HG03460 (cell line): Measurements from ENCODE around the gene ZSWIM6.

Source experiments
- ATAC-seq: cut with Tn5 transposase; IDR thresholded peaks from one replicate; pipeline ENCODE4 v1.9.1; 2021; ENCODE audit not compliant: unreplicated experiment

The ZSWIM6 gene

DNA sequence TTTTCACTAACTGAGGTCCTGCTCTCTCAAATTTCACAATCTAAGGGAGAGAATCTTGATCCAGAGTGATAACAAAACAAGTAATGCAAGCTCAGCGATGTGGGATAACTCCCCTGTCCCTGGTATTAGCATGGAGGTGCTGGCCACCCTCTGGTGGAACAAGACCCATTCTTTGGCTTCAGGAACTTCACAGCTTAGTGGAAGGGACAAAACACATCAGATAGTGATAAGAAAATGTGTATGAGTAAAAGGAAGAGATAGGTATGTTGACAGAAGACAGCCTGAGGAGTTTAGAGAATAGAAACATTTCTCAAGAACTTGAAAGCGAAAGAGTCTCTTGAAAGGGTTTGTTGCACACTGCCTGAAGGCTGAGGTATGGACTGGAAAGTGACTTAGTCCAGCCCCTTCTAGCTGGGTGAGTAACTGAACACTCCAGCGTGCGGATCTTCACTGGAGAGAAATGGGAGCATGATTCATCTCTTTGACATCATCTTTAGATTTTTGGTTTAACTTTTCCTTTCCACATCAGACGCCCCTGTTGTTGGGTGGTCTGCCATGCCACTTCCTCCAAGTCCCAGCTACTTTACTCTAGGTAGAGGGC is 25.4 kb upstream of the ZSWIM6 start:
- ATAC-seq = no peak

DNA sequence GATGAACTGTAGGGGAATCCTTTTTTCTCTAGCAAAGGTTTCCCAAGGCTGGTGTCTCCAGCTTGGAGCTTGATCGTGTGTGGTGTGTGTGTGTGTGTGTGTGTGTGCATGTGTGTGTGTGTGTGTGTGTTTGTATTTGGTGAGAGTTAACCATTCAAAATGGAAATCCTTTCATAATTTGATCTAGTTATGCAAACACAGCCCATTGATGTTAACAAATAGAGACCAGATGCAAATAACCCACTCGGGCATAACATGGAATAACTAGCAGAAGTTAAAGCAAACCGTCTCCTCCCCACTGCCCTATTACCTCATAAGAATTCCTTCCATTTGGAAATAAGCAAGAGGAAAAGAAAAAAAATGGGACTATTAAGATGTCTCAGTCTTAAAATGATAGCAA is 24.9 kb upstream of the ZSWIM6 start:
- ATAC-seq = no peak

DNA sequence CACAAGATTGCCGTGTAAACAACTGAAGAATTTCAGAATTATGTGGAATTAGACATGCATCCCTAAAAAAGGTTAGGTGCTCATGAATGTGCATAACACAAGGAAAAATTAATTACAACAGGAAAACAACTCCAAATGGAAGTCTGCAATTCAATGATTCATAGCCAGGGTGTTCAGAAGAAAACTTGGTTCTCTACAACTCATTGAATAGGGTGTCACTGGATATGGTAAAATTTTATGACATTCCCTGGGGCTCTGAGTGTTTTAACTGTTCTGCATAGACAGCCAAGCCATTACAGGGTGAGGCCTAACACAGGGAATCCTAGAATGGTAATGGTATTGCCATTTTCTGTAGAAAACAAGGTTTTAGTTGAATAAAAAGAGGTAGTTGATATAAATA is 24.4 kb upstream of the ZSWIM6 start:
- ATAC-seq = no peak

DNA sequence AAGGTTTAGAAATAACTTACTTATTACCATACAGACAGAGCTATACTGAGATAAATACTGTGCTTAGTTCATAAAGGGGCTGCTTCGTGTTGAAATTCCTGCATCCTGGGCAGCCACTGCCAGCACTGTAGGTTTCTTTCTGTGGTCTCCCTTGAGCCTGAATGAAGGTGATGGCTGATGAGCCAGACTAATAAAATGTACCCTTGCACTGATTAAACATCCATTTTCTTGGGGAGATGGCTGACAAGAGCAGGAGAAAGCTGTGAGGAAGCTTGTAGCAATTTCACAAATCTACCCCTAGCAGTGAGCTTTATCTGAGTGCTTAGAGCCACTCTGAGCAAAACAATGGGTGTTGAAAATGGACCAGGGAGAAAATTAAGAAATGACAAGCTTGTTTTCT is 23.3 kb upstream of the ZSWIM6 start:
- no peak for ATAC-seq

DNA sequence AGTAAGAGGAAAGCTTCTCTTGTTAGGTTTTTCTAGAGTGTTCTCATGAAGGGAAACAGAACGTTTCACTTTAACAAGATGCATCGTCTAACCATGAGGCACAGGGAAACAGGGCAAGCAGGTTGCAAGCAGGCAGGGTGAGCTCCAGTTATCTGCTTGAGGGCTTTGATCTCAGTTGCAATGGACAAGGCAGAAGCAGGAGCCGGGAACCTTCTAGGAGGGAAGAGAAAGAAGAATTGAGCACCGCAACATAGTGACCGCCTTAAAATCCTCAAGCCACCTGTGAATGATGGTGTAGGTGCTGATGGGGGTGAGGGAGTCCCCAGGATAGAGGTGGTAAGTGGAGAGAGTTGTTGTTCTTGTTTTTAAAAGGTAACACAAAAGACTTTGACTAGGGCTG is 22.9 kb upstream of the ZSWIM6 start:
- no peak for ATAC-seq

DNA sequence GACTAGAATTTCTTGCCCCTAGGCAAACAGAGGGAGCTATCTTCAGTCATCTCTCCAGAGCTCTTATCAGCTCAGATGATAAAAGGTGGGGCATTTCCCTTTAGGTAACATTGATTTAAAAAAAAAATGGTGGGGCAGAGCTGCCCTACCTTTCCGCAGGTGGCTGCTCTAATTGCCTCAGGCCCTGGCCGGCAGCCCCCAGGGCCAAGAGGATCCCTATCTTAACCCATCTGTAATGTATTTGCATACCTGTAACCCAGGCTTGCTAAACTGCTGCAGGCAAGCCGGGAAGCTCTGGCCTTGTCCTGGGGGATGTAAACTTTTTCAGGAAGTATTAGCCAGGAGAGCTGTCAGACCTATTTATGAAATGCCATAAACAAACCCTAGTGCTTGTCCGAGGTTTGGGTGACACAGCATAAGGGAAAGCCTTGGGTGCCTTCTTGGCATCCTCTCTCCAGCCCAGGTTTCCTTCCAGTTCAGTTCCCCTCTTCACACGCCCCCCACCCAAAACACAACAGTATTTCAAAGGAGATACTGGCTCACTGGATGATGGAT is 20.9 kb upstream of the ZSWIM6 start:
- ATAC-seq = no peak

DNA sequence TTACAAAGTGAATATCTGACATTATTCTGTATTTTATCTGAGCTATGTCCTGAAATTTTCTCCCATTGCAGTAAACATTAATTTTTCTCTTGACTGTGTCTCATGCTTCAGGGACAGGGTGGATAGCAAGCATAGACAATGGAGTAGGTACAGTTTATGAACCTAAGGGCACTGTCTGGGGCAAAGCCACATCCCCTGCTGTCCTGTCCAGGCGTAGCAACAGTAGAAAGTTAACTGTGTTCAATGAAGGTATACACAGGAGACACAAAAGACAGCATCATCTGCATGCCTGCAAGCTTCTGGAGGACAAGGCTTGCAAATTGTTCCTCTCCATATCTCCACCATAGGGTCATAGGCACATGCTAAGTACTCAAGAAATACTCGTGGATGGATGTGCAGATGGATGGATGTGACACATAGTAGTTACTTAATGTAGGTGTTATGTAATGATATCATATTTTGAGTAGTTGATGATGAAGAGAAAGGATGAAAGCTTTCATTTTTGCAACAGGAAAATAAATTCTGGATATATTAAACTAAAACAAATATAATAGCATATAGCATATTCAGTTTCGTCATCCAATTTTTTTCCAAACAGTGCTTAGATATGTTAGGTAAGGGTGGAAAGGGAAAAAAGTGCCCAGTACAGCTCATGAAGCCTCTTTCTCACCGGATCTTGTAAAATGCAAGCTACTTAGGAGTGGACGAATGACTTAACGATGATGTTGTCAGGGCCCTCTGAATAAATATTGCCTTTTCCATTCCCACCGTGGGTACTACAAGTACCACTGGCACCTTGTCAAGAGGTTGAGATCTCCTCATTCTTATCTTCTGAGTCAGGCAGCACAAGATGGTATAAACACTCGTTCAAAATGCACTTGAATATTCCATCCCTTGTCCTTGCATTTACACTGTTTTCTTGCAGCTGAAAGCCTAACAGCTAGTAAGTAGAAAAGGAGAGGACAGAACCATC is 19.9 kb upstream of the ZSWIM6 start:
- ATAC-seq = no peak

DNA sequence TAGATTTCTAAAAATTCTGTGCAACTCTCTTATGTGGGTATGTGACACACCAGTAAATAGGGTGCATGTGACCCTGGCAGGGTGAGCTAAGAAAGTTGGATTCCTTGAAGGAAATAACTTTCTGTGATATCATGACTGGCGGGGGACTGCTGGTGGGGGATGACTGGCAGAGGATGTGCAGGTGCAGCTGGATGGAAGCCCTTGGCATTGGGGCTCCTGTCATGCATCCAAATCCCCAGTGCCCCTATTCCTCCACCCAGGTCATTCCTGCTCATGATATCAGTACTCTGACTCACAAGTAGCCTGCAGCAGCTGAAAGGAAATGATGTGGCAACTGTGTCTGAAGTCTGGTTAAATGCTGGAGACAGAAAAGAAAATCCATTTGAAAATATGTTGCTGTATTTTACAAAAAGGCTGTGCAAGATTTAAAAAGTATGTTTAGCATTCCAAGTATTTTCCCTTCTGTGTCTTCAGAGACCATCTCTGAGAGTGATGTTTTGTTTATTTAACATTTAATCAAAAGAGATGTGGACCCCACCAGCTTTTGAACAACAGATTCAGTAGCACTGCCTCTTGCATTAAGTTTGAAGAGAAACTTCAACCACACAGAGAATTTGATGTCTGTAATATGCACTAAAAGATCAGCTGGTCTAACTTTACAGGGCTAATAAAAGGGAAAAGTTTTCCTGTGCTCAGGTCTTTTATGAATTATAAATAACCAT is 17.9 kb upstream of the ZSWIM6 start:
- ATAC-seq = no peak

DNA sequence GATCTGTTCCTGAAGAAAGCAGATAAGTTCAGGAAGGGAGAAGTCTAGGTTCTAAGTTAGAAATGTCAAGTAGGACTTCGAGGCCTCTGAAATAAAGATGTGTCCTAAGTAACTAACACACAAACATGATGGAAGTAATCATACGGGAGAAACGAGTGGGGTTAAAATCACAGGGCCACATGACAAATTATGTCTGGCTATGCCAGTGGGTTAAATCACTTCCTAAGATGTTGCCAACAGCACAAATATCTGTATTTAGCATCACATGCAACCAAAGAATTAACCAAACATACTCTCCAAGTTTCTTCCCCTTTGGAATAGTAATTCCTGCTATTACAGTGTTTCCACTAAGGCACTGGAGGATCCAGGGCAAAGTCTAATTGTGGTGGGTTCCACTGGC is 13.7 kb upstream of the ZSWIM6 start:
- ATAC-seq = no peak

DNA sequence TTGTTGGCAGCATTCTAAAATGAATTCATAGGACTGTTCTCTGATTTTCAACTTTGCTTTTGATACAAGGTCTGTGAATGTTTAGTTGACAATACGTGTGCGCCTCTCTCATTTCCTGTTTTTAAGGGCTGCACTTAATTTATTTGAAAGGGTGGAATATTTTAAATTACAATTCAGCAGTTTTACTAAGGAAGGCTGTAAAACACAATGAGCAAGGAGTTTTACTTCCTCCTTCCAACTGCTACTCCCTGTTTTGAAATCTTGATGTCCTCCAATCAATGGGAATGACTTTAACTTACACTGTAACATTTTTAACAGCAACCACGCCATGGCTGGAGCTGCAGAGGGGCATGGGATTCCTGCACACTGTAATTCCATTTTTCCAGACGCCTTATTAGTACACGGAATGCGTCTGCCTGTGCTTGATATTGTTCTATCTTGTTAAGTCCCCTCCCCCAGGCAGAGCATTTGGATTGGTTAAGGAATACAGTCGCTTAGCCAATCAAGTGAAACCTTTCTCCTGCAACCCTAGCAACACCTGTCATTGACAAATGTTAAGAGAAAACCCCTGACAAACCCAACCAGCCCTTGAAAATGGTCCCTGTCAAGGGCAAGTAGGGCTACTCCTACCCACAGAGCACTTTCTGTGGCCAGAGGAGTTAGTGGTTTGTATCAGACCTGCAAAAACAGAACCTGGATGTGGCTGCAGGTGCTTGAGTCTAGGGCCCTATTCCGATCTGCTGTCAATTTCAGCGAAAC is 12.5 kb upstream of the ZSWIM6 start:
- peak; percentile 99 for ATAC-seq

DNA sequence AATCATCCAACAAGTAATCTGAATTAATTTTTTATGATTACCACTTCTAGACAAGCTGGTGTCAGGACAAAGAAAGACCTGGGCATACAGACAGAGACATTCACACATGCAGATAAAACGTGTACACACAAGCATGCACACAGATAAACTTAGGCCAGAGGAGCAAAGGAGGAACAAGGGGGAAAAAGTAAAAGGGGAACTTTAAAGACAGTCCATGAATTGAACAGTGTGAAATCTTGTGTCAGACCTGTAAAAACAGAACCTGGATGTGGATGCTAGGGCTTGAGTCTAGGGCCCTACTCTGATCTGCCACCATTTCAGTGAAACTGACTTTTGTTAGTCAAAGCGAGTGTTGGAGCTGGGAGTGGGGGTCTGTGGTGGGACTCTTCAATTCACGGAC is 11.2 kb upstream of the ZSWIM6 start:
- ATAC-seq = no peak

DNA sequence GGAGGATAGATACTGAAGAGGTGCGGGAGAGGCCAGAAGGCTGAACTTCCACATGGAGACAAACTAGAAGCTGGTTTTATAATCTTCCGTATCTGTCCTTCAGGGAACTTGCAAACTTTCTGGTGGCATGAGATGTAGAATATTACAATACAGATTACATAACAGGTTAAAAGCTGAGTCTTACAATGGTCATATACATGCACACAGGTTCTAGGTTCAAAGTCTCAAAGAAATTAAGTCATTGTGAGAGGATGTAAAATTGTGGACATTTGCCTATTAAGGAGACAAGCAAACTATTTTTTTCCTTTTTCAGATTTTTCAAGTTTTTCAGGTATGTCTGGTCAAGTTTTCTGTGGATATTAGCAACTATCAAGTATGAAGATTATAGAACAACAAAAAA is 10.4 kb upstream of the ZSWIM6 start:
- no peak for ATAC-seq

DNA sequence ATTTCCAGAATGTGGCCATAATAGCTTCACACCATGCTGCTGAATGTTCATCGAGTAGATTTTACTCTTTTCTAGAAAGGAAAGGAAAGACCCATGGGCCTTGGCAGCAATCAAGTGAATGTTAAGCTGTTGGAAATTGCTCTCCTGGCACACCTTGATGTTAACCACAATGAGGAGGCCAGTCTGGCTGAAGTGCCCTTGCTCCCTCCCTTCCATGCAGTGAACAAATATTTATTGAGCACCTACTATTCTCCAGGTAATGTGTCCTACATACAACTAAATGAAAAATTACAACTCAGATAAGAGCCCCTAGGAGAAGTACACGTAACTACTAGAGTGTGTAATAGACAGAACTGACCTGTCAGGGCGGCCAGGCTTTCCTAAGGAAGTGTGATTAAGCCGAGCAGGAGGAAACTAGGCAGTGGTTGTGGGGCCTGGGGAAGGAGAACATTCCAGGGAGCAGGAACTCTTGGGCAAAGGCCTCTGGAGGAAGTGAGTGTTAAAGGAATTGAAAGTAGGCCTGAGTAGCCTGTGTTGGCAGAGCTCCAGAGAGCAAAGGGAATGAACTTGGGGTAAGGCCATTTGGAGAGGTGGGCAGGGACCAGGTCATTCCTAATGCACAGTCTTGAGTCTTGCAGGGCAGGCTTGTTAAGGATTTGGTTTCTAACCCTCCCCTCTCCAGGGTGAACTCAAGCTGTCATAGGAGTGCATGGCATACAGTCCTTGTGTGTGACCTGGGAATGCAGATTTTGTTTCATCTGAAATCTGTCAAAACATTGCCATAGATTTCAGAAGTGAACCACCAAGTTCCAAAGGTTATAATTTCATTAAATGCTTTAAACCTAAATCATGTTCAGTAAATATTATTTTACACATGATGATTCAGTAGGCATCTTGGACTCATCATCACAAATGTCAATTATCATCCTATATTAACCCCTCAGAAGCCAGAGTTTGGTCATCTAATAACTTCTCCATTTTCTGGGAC is 9.0 kb upstream of the ZSWIM6 start:
- ATAC-seq = no peak

DNA sequence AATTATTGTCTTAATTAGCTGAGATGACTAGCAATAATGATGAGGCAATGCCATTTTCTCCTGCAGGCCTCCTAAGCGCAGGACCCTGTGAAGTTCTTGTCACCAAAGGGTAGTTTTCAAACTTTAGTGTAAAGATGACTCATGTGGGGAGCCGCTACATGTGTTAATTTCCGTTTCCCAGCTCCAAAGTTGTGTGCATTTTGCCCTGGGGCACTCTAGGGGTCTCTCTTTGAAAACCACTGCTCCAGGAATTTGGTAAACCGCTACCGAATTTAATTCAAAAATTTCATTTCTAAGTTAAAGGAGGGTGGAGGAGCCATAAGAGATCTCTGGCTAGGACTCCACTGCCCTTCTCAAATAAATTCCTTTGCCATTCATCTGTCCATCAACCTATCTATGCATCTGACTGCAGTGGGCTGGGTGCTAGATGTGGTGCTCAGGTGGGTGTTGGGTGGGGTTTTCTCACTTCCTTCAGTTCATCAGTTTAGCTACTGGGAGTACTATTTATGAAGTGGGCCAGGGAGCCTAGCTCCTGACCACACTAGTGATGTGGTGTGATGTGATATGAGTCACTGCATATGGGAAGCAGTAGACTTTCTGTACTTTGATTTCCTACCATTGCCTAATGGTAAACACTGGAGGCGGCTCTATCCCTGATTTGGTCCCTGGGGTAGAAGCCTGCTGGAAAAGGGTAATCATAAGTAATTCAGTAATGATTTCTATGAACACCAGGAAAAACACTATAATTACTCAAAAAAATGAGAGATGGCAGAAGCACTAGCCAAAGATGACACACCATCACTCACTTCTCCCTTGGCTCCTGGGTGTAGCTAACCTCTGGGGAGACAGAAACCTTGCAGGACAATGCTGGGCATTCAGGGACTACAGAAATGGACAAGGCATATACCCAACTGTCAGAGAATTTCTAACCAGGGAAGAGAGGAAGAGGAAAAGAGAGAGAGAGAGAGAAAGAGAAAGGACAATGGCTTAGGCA is 4.0 kb upstream of the ZSWIM6 start:
- ATAC-seq = no peak

DNA sequence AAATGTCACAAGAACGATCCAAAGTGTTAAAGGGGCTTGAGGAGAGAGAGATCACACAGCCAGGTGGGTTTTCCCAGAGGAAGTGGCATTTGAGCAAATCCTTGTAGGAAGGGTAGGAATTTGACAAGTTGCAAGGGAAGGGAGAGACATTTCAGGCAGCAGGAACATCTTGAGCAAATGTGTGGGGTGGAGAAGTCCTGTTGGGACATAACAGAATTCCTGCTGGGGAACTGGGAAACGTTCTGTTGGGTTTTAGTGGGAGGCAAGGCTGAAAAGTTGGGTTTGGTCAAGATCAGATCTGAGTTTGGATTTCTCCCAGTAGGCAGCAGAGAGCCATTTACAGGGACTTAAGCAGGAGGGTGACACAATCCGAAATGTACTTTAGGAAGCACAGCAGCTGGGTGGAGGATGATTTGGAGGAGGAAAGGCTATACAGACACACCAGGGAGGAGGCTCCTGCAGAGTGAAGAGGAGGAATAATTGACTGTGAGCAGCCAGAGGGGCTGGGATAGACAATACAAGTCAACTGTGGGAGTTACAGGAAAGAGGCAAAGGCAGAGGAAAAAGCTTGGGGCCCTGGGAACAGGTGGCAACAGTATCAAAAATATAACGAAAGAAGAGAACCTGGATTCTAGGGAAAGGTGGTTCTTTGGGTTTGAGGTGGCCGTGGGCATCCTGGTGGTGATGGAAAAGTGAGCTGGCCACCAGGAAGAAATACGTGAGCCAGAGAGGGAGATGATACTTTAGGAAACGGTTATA is 3.1 kb upstream of the ZSWIM6 start:
- ATAC-seq = no peak

DNA sequence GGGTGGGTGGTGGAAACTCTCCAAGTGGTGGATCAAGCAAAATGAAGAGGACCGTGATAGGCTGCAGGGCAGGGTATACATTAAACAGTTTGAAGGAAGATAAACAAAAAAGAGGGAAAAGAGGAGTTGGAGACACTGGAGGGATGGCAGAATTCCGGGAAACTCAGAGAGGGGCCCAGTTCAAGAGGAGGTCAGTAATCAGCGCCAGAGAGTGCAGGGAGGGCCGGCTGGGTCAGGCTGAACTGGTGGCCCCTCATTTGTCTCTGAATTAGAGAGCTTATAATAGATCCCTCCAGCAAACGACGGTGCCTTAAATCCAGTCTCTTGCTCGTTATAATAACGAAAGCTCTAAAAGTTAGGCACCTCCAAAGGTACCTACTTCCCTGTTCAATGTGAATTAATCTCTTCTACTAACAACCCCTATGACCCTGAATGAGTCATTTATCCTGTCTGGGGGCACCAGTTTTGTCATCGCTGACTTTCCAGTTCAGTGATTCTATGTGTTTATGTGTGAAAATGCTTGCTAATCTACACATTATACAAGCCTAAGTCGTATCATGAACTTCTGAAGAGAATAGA is 2.4 kb upstream of the ZSWIM6 start:
- ATAC-seq = no peak

DNA sequence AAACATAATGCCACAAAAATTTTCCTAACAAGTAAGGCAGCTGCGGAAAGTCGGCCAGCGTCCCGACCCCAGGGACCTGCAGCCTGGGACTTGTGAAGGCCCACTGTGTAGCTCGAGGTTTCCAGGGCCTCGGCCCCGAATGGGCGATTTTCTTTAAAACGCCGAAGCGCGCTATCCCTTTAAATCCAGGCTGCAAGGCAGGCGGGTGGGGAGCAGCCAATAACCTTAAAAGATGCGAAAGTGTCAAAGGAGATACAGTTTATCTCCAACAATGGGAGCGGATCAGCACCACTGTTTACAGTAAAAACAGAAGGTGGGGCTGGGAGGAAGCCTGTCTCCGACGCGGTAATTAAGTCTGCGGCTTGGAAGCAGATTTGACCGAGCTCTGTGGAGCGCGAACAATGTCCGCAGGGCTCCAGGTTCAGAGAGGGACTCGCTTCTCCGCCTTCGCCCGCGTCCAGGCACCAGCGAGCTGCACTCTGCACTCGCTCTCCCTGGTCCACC is 1.7 kb upstream of the ZSWIM6 start:
- no peak for ATAC-seq
